HL-60 (cell line): ENCODE results near the gene SPTSSB.

ENCODE experiments used
- GABPA ChIP-seq: IDR thresholded peaks from 2 replicates; pipeline ENCODE4 v1.6.1; 2012; ENCODE audit warnings: low read depth
- POLR2AphosphoS5 ChIP-seq: IDR thresholded peaks from 2 replicates; pipeline ENCODE4 v1.6.1; 2012; ENCODE audit warnings: low read depth
- SPI1 ChIP-seq: IDR thresholded peaks from 2 replicates; pipeline ENCODE4 v1.6.1; 2012; ENCODE audit warnings: low read depth, mild to moderate bottlenecking, borderline replicate concordance
- TF ChIP-seq, protein P1 (sequence below): IDR thresholded peaks from one replicate; pipeline ENCODE4 v1.5.1; 2011; ENCODE audit warnings: low read length, control low read depth, inconsistent platforms; ENCODE audit not compliant: insufficient read depth
- TF ChIP-seq, protein P2 (sequence below): IDR thresholded peaks from 2 replicates; pipeline ENCODE4 v1.6.1; 2012; ENCODE audit warnings: low read depth; ENCODE audit not compliant: insufficient replicate concordance

DNA sequence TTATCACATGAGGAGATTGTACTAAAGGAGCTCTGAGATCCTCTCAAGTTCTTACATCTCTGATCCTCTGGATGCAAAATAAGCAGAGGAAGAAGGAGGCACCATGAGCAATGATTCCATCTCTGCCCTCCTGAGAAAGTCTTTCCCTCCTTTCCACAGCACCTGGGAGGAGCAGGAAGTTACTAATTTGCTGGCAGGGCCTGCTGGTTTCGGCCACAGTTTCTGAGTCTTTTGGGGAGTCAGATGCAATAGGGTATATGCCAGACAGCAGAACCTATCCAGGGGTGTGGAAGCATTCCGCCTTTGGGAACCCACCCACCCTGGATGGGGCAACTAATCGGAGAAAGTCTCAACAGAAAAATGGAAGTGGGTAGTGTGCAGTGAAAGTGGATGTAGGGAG is 38.5 kb upstream of the SPTSSB start:
- TF ChIP-seq, protein P1, sequence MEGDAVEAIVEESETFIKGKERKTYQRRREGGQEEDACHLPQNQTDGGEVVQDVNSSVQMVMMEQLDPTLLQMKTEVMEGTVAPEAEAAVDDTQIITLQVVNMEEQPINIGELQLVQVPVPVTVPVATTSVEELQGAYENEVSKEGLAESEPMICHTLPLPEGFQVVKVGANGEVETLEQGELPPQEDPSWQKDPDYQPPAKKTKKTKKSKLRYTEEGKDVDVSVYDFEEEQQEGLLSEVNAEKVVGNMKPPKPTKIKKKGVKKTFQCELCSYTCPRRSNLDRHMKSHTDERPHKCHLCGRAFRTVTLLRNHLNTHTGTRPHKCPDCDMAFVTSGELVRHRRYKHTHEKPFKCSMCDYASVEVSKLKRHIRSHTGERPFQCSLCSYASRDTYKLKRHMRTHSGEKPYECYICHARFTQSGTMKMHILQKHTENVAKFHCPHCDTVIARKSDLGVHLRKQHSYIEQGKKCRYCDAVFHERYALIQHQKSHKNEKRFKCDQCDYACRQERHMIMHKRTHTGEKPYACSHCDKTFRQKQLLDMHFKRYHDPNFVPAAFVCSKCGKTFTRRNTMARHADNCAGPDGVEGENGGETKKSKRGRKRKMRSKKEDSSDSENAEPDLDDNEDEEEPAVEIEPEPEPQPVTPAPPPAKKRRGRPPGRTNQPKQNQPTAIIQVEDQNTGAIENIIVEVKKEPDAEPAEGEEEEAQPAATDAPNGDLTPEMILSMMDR = no peak
- TF ChIP-seq, protein P2, sequence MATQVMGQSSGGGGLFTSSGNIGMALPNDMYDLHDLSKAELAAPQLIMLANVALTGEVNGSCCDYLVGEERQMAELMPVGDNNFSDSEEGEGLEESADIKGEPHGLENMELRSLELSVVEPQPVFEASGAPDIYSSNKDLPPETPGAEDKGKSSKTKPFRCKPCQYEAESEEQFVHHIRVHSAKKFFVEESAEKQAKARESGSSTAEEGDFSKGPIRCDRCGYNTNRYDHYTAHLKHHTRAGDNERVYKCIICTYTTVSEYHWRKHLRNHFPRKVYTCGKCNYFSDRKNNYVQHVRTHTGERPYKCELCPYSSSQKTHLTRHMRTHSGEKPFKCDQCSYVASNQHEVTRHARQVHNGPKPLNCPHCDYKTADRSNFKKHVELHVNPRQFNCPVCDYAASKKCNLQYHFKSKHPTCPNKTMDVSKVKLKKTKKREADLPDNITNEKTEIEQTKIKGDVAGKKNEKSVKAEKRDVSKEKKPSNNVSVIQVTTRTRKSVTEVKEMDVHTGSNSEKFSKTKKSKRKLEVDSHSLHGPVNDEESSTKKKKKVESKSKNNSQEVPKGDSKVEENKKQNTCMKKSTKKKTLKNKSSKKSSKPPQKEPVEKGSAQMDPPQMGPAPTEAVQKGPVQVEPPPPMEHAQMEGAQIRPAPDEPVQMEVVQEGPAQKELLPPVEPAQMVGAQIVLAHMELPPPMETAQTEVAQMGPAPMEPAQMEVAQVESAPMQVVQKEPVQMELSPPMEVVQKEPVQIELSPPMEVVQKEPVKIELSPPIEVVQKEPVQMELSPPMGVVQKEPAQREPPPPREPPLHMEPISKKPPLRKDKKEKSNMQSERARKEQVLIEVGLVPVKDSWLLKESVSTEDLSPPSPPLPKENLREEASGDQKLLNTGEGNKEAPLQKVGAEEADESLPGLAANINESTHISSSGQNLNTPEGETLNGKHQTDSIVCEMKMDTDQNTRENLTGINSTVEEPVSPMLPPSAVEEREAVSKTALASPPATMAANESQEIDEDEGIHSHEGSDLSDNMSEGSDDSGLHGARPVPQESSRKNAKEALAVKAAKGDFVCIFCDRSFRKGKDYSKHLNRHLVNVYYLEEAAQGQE = no peak
- TF ChIP-seq POLR2AphosphoS5 (no peak), SPI1 (no peak), GABPA (no peak)
